Prostate gland (tissue), 2 donors: Measurements from ENCODE around the gene ETV6.

Experiments
- CTCF ChIP-seq, 4 experiments: fragments of 200-600 bp in 2 of 4; fragments of 450-650 bp in 2 of 4; sonication (generic) in 2 of 4; IDR thresholded peaks; 1 replicate in 3 of 4; 2 replicates in 1 of 4; pipeline ENCODE4 v1.5.1; 2016 to 2019; ENCODE audit warnings: antibody characterized with exemption in 4 of 4, mild to moderate bottlenecking in 2 of 4, moderate library complexity in 2 of 4
- POLR2A ChIP-seq: fragments of 450-650 bp; IDR thresholded peaks from one replicate; pipeline ENCODE4 v1.6.1; 2016; ENCODE audit warnings: antibody characterized with exemption, mild to moderate bottlenecking

DNA sequence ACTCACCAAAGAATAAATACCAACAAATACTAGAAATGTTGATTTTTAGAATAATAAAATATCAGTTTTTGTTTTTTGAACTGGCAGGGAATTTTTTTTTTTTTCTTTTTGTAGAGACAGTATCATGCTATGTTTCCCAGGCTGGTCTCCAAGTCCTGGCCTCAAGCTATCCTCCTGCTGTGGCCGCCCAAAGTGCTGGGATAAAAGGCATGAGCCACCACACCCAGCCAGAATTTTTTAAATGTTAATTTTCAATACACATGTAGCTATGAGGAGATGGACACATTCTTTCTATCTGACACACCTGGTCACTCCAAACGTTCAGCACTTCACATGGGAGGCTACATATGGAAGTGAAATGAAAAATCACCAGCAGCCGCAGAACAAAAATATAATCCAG lies 126.8 kb downstream of the ETV6 start:
- TF ChIP-seq POLR2A (no peak), CTCF (IDR thresholded peaks at IDR 0.05) (no peak)
